IMR-90 (cell line): ENCODE results near the gene CEMIP2. TPM values are rescaled to one million over a fixed set of nuclear protein-coding genes. Genes with fewer than 3 reads are reported as not detected.

Experiments used
- ATAC-seq: fragments of 200-7000 bp; cut with Tn5 transposase; 2 replicates; pipeline ENCODE4 v1.9.1; 2020; ENCODE audit warnings: low read depth, mild to moderate bottlenecking, moderate library complexity
- BruUV-seq: library from RNA; stranded (reverse); fragments of 400-500 nt; replicated peaks from 2 replicates; lab custom pipeline; 2021; lab: Mats Ljungman, UMichigan
- CTCF ChIA-PET: fragments of 300-600 bp; formaldehyde crosslinking; extraction: SDS; loops from one replicate; lab custom pipeline; 2021; ENCODE audit warnings: antibody characterized with exemption; lab: Yijun Ruan, JAX
- POLR2A ChIA-PET: fragments of 300-600 bp; sonication (Branson Sonifier 250); formaldehyde crosslinking; loops from one replicate; lab custom pipeline; 2022; ENCODE audit warnings: antibody characterized with exemption; ENCODE audit not compliant: unreplicated experiment; lab: Charles Lee
- DNase-seq: peaks from one replicate; pipeline ENCODE4 v3.0.0; 2013
- H2AFZ ChIP-seq: replicated peaks from 2 replicates; pipeline ENCODE3; 2013; ENCODE audit warnings: low read length, mild to moderate bottlenecking; ENCODE audit not compliant: poor library complexity
- H2AK5ac ChIP-seq: 2 replicates; pipeline ENCODE4 v1.6.1; 2013; ENCODE audit warnings: low read depth, low read length, inconsistent platforms
- H2AK9ac ChIP-seq: replicated peaks from 2 replicates; pipeline ENCODE3; 2013; ENCODE audit warnings: mild to moderate bottlenecking, low read depth, low read length, moderate library complexity; ENCODE audit not compliant: poor library complexity
- H2BK120ac ChIP-seq: 2 replicates; pipeline ENCODE4 v1.6.1; 2013; ENCODE audit warnings: low read depth, low read length, inconsistent platforms
- H2BK15ac ChIP-seq: 3 replicates; pipeline ENCODE4 v1.6.1; 2013; ENCODE audit warnings: low read depth, low read length, inconsistent platforms
- H2BK20ac ChIP-seq: 2 replicates; pipeline ENCODE4 v1.6.1; 2013; ENCODE audit warnings: low read depth, mild to moderate bottlenecking, inconsistent platforms, low read length, moderate library complexity
- H2BK5ac ChIP-seq: 2 replicates; pipeline ENCODE4 v1.6.1; 2013; ENCODE audit warnings: mild to moderate bottlenecking, low read depth, low read length, inconsistent platforms; ENCODE audit not compliant: poor library complexity, severe bottlenecking
- H3K14ac ChIP-seq: replicated peaks from 2 replicates; pipeline ENCODE4 v1.6.1; 2013; ENCODE audit warnings: low read depth, low read length, inconsistent platforms
- H3K18ac ChIP-seq: 2 replicates; pipeline ENCODE4 v1.6.1; 2013; ENCODE audit warnings: low read depth, low read length, control low read depth
- H3K23ac ChIP-seq: 2 replicates; pipeline ENCODE4 v1.6.1; 2013; ENCODE audit warnings: low read depth, low read length, inconsistent platforms
- H3K27ac ChIP-seq: 2 replicates; pipeline ENCODE4 v1.5.1; 2013; ENCODE audit warnings: mild to moderate bottlenecking, control low read depth, low read length; ENCODE audit not compliant: insufficient read depth
- H3K27me3 ChIP-seq: 2 replicates; pipeline ENCODE4 v1.6.1; 2013; ENCODE audit warnings: low read length; ENCODE audit not compliant: control insufficient read depth, insufficient read depth
- H3K36me3 ChIP-seq: 2 replicates; pipeline ENCODE4 v1.6.1; 2013; ENCODE audit warnings: low read length, mixed read lengths; ENCODE audit not compliant: control insufficient read depth, insufficient read depth
- H3K4ac ChIP-seq: 2 replicates; pipeline ENCODE4 v1.6.1; 2013; ENCODE audit warnings: low read depth, low read length, inconsistent platforms
- H3K4me1 ChIP-seq: 2 replicates; pipeline ENCODE4 v1.6.1; 2013; ENCODE audit warnings: low read length, mixed read lengths; ENCODE audit not compliant: control insufficient read depth, insufficient read depth
- H3K4me2 ChIP-seq: 2 replicates; pipeline ENCODE4 v1.6.1; 2013; ENCODE audit warnings: low read depth, mild to moderate bottlenecking, control low read depth, low read length, moderate library complexity
- H3K4me3 ChIP-seq: 2 replicates; pipeline ENCODE4 v1.5.1; 2013; ENCODE audit warnings: low read depth, mild to moderate bottlenecking, control low read depth, low read length, moderate library complexity; ENCODE audit not compliant: insufficient read depth
- H3K56ac ChIP-seq: 2 replicates; pipeline ENCODE4 v1.6.1; 2013; ENCODE audit warnings: low read length, inconsistent platforms; ENCODE audit not compliant: insufficient read depth; ENCODE audit errors: extremely low read depth
- H3K79me1 ChIP-seq, 2 experiments: 2 replicates each; pipeline ENCODE4 v1.6.1; 2013; ENCODE audit warnings: low read length in 2 of 2, inconsistent platforms in 1 of 2, low read depth in 1 of 2
- H3K9ac ChIP-seq: 2 replicates; pipeline ENCODE4 v1.6.1; 2013; ENCODE audit warnings: low read depth, low read length, control low read depth
- H3K9me1 ChIP-seq: 2 replicates; pipeline ENCODE4 v1.6.1; 2013; ENCODE audit warnings: low read length, inconsistent platforms; ENCODE audit not compliant: insufficient read depth
- H3K9me3 ChIP-seq: 2 replicates; pipeline ENCODE4 v1.6.1; 2013; ENCODE audit warnings: low read length; ENCODE audit not compliant: control insufficient read depth, insufficient read depth
- H4K20me1 ChIP-seq: 2 replicates; pipeline ENCODE4 v1.6.1; 2013; ENCODE audit warnings: low read length, inconsistent platforms; ENCODE audit not compliant: insufficient read depth
- H4K5ac ChIP-seq: 2 replicates; pipeline ENCODE4 v1.6.1; 2013; ENCODE audit warnings: mild to moderate bottlenecking, low read depth, low read length, control low read depth
- H4K8ac ChIP-seq, 2 experiments: 2 replicates each; pipeline ENCODE4 v1.6.1; 2013; ENCODE audit warnings: low read depth in 2 of 2, low read length in 2 of 2, control low read depth in 1 of 2, inconsistent platforms in 1 of 2
- H4K91ac ChIP-seq: 2 replicates; pipeline ENCODE4 v1.6.1; 2013; ENCODE audit warnings: low read depth, low read length, inconsistent platforms; ENCODE audit not compliant: insufficient read depth
- BHLHE40 ChIP-seq: fragments of 150-350 bp; IDR thresholded peaks from 2 replicates; pipeline ENCODE4 v1.6.1; 2016; ENCODE audit warnings: mild to moderate bottlenecking, low read depth, low read length
- CHD1 ChIP-seq: IDR thresholded peaks from 2 replicates; pipeline ENCODE4 v1.6.1; 2012; ENCODE audit warnings: low read depth, low read length, improper control_type of control experiment
- FOS ChIP-seq: fragments of 150-350 bp; IDR thresholded peaks from 2 replicates; pipeline ENCODE4 v1.6.1; 2016; ENCODE audit warnings: low read depth, low read length
- MAZ ChIP-seq: IDR thresholded peaks from 2 replicates; pipeline ENCODE4 v1.6.1; 2012; ENCODE audit warnings: low read depth, mild to moderate bottlenecking, low read length, improper control_type of control experiment, moderate library complexity, borderline replicate concordance
- MXI1 ChIP-seq: IDR thresholded peaks from 2 replicates; pipeline ENCODE4 v1.6.1; 2012; ENCODE audit warnings: low read depth, mild to moderate bottlenecking, low read length, moderate library complexity, borderline replicate concordance
- NFE2L2 ChIP-seq: fragments of 150-350 bp; IDR thresholded peaks from 2 replicates; pipeline ENCODE4 v1.6.1; 2016; ENCODE audit warnings: low read depth, mild to moderate bottlenecking, low read length
- RAD21 ChIP-seq: IDR thresholded peaks from 2 replicates; pipeline ENCODE4 v1.6.1; 2012; ENCODE audit warnings: low read length, improper control_type of control experiment
- RCOR1 ChIP-seq: IDR thresholded peaks from 2 replicates; pipeline ENCODE4 v1.6.1; 2012; ENCODE audit warnings: mild to moderate bottlenecking, low read length, improper control_type of control experiment; ENCODE audit not compliant: insufficient replicate concordance
- WGBS, 2 experiments: methylation state at CpG; one replicate each; pipeline versions ENCODE4 v1.1.5 to v1.1.7; 2013; ENCODE audit warnings: missing lambda C conversion rate in 2 of 2; ENCODE audit not compliant: insufficient read length in 1 of 2; ENCODE audit errors: extremely low coverage in 2 of 2; 5-methylcytosine and 5-hydroxymethylcytosine counted together
- dilution Hi-C: fragments of 300-500 bp; cut with HindIII; formaldehyde crosslinking; loops from one replicate; pipeline ENCODE4 v1.14.3; 2018; ENCODE audit warnings: low sequenced_read_pairs; ENCODE audit not compliant: unreplicated experiment
- in situ Hi-C: fragments of 300-500 bp; cut with MboI; formaldehyde crosslinking; loops from 3 replicates; pipeline ENCODE4 v1.14.3; 2019; ENCODE audit warnings: low sequenced_read_pairs, inconsistent platforms, mixed read lengths
- intact Hi-C: fragments of 100-400 bp; cut with micrococcal nuclease; formaldehyde crosslinking; loops from 2 replicates; pipeline ENCODE4 v1.10.0; 2022
- polyA plus RNA-seq, 3 experiments: library from polyadenylated mRNA; depleted of rRNA; stranded (reverse); fragments of >200 nt; gene quantifications; 2 replicates each; pipeline ENCODE4 v1.2.3, GENCODE V29; 2012; ENCODE audit warnings: low replicate concordance in 1 of 3
- total RNA-seq: library from RNA; depleted of rRNA; stranded (reverse); fragments of >200 nt; gene quantifications from 2 replicates; pipeline ENCODE4 v1.2.3, GENCODE V29; 2012

Gene CEMIP2
- total and polyA plus RNA-seq, 2 of the 4 experiments (the other 2 are of a cell fraction), result 65.2 to 67.4 TPM

GRCh38 chr9:71637375-71637774 lies 130.9 kb downstream of the CEMIP2 start:
- WGBS, 2 experiments, result no CpG with 5 or more reads among the region's 1 CpG
- no peak for ATAC-seq
- H3K36me3 ChIP-seq, result no peaks in the 10 kb centered on the region
- H3K14ac ChIP-seq, result no peak overlapping the region
- ChIA-PET POLR2A (no interaction called here), CTCF (no interaction called here)
- no peak overlapping the region for H2AK9ac ChIP-seq
- no peak overlapping the region for H3K9ac ChIP-seq
- H3K4me1 ChIP-seq, result no peaks in the 10 kb centered on the region
- no peak overlapping the region for H2BK120ac ChIP-seq
- no peaks in the 10 kb centered on the region for H3K79me1 ChIP-seq
- BruUV-seq, result no TSS peak
- H3K27me3 ChIP-seq, result peaks cover 3% of the 10 kb centered on the region; the same call in 1 of the 2 replicates
- H2BK5ac ChIP-seq, result no peak overlapping the region
- in situ Hi-C loops (no loop called here), intact Hi-C loops (no loop called here), dilution Hi-C loops (no loop called here)
- H4K5ac ChIP-seq, result no peak overlapping the region
- H2AK5ac ChIP-seq, result no peak overlapping the region
- H2BK15ac ChIP-seq, result no peak overlapping the region
- H3K23ac ChIP-seq, result no peak overlapping the region
- no peak overlapping the region for H2AFZ ChIP-seq
- H3K4me2 ChIP-seq, result no peak overlapping the region
- H4K20me1 ChIP-seq, result no peaks in the 10 kb centered on the region
- no peak overlapping the region for H4K91ac ChIP-seq
- H3K4me3 ChIP-seq, result no peak overlapping the region
- no peak overlapping the region for H4K8ac ChIP-seq
- H2BK20ac ChIP-seq, result no peak overlapping the region
- H3K4ac ChIP-seq, result no peak overlapping the region
- H3K18ac ChIP-seq, result no peak overlapping the region
- H3K9me3 ChIP-seq, result no peaks in the 10 kb centered on the region
- no peak for DNase-seq
- H3K27ac ChIP-seq, result no peak overlapping the region
- H3K56ac ChIP-seq, result no peak overlapping the region
- H3K9me1 ChIP-seq, result no peaks in the 10 kb centered on the region
- TF ChIP-seq CHD1, result no peak
- no peak for TF ChIP-seq RAD21
- no peak for TF ChIP-seq RCOR1
- TF ChIP-seq MAZ, result no peak
- TF ChIP-seq MXI1, result no peak
- no peak for TF ChIP-seq NFE2L2
- no peak for TF ChIP-seq BHLHE40
- TF ChIP-seq FOS, result no peak
